ELR (cell line): ENCODE data around the gene CFDP1.
"Not testable (repeated sequence)": the region's sequence is repeated elsewhere in the genome, so short reads cannot be mapped to it uniquely, and the experiment has no call there.

Experiments used
- DNase-seq: peaks from one replicate; pipeline ENCODE4 v3.0.0-alpha.2; 2015; ENCODE audit warnings: low read depth

CFDP1 gene

DNA sequence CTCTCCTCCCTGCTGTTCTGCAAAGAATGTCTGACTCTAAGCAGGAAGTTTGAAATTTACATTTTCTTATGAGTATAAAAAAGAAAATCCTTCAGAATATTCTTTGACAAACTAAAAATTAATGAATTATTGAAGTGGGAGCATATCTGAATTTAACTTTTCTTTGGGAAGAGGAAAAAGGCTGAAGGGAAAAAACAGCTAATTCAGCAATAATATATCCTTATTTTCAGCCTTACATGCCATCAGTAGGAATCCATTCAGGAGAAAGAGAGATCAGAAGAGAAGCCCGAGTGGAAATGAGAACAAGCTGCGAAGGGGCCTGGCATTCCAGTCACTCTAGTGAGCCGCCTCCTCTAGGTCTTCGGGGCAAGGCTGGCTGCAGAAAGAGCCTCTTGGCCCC, 140.1 kb downstream of the CFDP1 start:
- no peak for DNase-seq

- no peak for DNase-seq
Measured at GRCh38 chr16:75292691-75293090, 140.6 kb downstream of the CFDP1 start.

- peak; percentile 63 for DNase-seq
Measured at GRCh38 chr16:75289189-75289588, 144.1 kb downstream of the CFDP1 start.

GRCh38 chr16:75288596-75289120, 144.6 kb downstream of the CFDP1 start:
- no peak for DNase-seq

- no peak for DNase-seq
Measured at GRCh38 chr16:75288181-75288580, 145.1 kb downstream of the CFDP1 start.

DNA sequence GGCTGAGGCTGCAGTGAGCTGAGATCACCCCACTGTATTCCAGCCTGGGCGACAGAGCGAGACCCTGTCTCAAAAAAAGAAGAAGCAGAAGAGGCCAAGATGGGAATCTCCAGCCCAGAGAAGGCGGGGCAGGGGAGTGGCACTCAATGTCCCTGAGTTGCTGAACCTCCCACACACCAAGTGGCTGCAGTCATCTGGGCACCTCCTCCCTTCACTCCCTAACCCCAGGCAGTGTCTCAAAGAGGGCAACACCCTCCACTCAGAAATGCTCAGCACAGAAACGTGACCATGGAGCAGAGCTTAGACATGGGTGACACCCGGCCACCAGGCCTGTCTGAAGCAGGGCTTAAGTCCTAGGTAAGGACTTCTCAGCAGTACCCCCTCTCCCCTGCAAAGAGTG, 145.6 kb downstream of the CFDP1 start:
- DNase-seq, result no peak

- DNase-seq, result no peak
Measured at GRCh38 chr16:75286389-75286788, 146.9 kb downstream of the CFDP1 start.

DNA sequence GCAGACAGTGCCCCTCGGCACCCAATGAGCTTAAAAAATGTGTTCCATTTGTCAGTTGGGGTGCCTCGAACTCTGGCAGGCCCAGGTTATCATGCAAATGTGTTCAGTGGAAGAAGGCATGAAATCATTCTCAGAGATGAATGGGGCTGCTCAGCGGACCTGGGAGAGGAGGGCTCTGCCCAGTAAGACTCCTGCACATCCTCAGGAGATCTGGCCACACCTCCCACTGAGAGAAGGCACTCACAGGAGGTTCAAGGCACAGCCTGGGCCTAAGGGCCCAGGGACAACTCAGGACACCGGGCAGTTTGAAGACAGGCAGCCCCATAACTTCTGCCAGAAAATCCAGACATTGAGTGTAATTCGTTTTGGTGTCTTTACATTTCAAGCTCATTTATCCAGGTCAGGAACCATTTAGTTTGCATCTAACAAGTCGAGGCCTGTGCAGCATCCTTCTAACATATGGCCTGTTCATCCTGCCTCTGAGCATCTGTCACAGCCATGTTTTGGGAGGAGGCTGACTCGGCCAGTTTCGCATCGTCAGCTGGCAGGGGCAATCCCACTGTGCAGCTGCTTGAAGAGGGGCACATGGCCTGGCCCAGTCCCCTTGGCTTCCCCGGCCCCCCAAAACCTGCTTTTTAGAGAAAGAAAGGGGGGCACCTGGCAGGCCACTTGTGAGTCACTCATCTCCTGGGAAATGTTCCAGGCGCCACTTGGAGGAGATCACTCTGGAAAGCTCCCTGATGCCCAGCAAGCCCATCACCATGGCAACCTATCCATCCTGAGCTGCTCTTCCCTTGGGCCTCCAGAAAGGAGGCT, 150.6 kb downstream of the CFDP1 start:
- peak; percentile 52 for DNase-seq

GRCh38 chr16:75281826-75282225, 151.5 kb downstream of the CFDP1 start:
- DNase-seq, result no peak

DNA sequence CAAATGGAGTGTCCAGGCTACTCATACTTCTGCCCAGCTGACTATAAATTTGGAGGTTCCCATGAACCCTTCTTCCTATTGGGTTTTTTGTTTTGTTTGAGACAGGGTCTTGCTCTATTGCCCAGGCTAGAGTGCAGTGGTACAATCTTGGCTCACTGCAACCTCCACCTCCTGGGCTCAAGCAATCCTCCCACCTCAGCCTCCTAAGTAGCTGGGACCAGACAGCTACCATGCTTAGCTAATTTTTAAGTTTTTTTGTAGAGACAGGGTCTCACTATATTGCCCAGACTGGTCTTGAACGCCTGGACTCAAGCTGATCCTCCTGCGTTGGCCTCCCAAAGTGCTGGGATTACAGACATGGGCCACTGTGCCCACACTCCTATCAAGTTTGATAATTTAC, 152.3 kb downstream of the CFDP1 start:
- not testable (repeated sequence) for DNase-seq

- DNase-seq, result no peak
Measured at GRCh38 chr16:75280331-75280804, 152.9 kb downstream of the CFDP1 start.

GRCh38 chr16:75279305-75279704, 154.0 kb downstream of the CFDP1 start:
- DNase-seq, result peak; percentile 24

- peak; percentile 85 for DNase-seq
Measured at GRCh38 chr16:75273054-75273925, 160.0 kb downstream of the CFDP1 start.

DNA sequence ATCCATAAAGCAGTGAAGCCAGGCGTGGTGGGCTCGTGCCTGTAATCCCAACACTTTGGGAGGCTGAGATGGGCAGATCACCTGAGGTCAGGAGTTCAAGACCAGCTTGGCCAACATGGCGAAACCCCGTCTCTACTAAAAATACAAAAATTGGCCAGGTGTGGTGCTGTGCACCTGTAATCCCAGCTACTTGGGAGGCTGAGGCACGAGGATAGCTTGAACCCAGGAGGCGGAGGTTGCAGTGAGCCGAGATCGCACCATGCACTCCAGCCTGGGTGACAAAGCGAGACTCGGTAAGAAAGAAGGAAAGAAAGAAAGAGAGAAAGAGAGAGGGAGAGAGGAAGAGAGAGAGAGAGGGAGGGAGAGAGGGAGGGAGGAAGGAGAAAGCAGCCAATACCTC, 160.7 kb downstream of the CFDP1 start:
- not testable (repeated sequence) for DNase-seq

- no peak for DNase-seq
Measured at GRCh38 chr16:75272097-75272551, 161.2 kb downstream of the CFDP1 start.

DNA sequence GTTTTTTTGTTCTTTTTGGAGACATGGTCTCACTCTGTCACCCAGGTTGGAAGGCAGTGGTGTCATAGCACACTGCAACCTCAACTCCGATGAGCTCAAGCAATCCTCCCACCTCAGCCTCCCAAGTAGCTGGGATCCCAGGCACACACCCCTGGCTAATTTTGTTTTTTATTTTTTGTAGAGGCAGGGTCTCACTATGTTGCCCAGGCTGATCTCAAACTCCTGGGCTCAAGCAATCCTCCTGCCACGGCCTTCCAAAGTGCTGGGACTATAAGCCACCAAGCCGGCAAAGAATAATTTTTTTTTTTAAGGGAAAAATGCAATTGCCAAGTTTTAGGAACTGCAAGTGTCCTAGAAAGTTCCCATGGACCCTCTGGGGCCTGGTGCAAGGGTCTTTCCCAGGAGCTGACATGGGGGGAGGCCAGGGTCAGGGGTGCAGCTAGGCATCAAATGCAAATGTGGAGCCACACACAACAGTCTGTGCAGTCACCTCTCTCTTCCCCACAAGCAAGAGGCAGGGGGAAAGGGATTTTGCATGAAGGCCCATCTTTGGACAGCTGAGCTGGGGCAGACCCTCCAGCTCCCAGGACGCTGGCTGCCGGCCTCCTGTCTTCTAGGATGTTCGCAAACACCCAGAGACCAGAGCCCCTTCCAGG, 161.7 kb downstream of the CFDP1 start:
- no peak for DNase-seq

DNA sequence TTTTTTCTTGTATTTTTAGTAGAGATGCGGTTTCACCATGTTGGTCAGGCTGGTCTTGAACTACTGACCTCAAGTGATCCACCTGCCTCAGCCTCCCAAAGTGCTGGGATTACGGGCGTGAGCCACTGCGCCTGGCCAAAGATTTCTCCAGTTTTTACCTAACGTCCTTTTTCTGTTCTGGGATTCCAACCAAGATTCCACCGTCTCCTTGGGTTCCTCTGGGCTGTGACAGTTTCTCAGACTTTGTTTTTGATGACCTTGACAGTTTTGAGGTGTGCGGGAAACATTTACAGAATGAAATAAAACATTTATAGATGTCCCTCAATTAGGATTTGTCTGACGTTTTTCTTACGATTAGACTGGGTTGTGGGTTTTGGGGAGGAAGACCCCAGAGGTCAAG, 163.9 kb downstream of the CFDP1 start:
- DNase-seq, result not testable (repeated sequence)

DNA sequence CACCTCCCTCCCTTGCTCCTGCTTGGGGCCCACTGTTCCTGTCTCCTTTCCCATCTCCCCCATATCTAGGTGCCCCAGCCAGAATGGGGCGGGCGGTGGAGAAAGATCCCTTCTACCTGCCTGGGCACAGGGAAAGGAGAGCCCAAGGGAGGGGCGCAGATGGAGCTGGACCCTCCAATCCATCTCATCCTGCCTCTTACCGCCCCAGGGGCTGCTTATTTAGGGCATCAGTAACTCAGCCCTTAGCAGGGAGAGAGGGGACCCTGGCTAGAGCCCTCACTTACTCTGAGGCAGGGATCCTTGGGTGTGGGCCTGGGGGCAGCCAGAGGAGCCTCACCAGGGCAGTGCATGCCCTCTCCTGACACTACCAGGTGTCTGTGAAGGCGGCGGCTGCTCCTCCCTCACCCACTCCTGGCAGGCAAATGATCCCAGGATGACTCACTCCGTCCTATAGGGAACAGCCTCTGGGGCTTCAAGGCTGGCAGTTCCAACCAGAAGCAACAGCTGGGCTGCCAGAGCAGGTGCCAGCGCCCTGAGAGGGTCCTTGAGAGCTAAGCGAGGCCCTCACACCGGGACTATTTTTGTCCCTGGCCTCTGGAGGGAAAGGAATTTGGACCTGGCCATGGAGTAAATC, 165.6 kb downstream of the CFDP1 start:
- DNase-seq, result peak; percentile 87

- DNase-seq, result no peak
Measured at GRCh38 chr16:75266738-75267630, 166.3 kb downstream of the CFDP1 start.

- peak; percentile 87 for DNase-seq
Measured at GRCh38 chr16:75265911-75266701, 167.2 kb downstream of the CFDP1 start.
